CD4-positive, alpha-beta T cell treated with Interleukin-2 at 100 ng/mL for 4 hours (primary cell): ENCODE data around the gene INPP5A.
"Not testable (repeated sequence)": the region's sequence is repeated elsewhere in the genome, so short reads cannot be mapped to it uniquely, and the experiment has no call there.

Experiments
- DNase-seq: peaks from one replicate; pipeline ENCODE4 v3.0.0-alpha.2; 2020; ENCODE audit warnings: low spot score

INPP5A gene

DNA sequence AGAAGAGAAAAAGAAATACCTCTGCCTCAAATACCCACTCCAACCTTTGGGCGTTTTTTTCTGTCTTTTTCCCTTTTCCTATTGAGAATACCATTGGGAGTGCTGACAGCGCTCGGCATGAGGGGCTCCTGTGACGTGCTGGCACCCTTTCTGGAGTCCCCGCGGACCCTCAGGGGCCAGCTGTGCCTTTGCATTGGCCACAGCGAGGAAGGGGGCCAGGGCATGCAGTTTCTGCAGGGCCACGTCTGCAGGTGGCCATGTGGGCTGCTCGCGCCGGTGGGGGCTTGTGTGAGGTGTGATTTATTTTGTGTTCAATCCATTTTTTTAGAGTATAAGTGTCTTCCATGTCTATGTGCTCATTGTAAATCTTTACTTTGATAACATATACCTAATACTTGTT lies 57.4 kb downstream of the INPP5A start:
- no peak for DNase-seq

DNA sequence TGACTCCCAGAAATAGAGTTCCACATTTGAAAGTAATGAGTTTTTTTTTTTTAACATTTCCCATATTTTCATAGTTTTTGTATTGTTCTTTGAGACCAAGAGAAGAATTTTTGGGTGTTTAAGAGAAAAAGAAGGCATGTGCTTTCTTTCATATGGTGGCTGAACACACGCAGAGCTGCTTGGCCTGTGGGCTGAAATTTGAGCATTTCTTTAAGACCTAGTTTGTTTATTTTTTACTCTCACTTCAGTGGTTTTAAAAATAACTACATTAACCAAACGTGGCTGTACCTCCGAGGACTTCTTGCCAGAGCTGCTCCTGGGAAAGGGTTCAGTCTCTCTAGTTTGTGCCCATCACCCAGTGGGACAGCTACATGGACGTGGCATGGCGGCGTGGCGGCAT lies 58.3 kb downstream of the INPP5A start:
- no peak for DNase-seq

DNA sequence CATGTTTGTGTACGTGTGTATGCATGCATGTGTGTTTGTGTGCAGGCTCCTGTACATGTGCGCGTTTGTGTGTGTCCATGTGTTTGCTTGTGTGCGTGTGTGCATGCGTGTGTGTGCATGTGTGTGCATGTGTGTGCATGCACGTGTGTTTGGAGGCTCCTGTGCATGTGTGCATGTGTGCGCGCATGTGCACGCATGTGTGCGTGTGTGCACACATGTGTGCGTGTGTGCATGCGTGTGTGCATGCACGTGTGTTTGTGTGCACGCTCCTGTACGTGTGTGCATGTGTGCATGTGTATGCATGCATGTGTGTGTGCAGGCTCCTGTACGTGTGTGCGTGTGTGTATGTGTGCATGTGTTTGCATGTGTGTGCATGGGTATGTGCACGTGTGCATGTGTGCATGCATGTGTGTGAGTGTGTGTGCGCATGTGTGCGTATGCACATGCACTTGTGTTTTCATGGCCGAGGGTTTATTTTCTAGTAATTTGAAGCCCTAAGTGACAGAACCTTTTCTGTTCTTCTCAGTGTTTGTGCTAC lies 59.2 kb downstream of the INPP5A start:
- no peak for DNase-seq

DNA sequence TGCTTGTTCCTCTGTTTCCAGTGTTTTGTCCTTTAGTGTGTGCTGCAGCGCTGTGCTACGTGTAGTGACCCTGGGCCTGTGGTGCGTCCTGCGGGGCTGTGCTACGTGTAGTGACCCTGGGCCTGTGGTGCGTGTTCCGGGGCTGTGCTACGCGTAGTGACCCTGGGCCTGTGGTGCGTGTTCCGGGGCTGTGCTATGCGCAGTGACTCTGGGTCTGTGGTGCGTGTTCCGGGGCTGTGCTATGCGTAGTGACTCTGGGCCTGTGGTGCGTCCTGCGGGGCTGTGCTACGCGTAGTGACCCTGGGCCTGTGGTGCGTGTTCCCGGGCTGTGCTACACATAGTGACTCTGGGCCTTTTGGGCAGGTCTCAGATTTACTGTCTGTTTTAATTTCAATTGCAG lies 60.1 kb downstream of the INPP5A start:
- DNase-seq, result no peak

DNA sequence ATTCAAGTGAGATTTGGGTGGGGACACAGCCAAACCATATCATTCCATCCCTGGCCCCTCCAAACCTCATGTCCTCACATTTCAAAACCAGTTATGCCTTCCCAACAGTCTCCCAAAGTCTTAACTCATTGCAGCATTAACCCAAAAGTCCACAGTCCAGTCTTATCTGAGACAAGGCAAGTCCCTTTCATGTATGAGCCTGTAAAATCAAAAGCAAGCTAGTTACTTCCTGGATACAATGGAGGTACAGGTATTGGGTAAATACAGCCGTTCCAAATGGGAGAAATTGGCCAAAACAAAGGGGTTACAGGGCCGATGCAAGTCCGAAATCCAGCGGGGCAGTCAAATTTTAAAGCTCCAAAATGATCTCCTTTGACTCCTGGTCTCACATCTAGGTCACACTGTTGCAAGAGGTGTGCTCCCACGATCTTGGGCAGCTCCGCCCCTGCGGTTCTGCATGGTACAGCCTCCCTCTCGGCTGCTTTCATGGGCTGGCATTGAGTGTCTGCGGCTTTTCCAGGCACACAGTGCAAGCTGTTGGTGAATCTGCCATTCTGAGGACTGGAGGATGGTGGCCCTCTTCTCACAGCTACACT lies 61.5 kb downstream of the INPP5A start:
- DNase-seq, result not testable (repeated sequence)

DNA sequence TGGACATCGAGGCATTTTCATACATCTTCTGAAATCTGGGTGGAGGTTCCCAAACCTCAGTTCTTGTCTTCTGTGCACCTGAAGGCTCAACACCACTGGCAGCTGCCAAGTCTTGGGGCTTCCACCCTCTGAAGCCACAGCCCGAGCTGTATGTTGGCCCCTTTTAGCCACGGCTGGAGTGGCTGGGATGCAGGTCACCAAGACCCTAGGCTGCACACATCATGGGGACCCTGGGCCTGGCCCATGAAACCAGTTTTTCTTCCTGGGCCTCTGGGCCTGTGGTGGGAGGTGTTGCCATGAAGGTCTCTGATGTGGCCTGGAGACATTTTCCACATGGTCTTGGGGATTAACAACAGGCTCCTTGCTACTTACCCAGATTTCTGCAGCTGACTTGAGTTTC lies 62.1 kb downstream of the INPP5A start:
- DNase-seq, result no peak

DNA sequence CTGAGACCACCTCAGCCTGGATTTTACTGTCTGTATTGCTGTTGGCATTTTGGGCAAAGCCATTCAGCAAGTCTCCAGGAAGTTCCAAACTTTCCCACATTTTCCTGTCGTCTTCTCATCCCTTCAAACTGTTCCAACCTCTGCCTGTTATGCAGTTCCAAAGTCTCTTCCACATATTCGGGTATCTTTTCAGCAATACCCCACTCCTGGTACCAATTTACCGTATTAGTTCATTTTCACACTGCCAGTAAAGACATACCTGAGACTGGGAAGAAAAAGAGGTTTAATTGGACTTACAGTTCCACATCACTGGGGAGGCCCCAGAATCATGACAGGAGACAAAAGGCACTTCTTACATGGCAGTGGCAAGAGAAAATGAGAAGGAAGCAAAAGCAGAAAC lies 62.8 kb downstream of the INPP5A start:
- DNase-seq, result no peak

DNA sequence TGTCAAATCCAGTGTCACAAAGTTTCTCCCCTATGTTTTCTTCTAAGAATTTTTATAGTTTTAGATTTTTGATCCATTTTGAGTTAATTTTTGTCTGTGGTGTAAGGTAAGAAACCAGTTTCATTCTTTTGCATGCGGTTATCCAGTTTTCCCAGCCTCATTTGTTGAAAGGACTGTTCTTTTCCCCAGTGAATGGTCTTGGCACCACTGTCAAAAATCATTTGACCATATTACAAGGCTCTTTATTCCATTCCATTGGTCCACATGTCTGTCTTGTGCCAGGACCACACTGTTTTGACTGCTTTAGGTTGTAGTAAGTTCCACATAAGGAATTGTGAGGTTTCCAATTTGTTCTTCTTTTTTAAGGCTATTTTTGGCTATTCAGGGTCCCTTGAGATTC lies 64.0 kb downstream of the INPP5A start:
- DNase-seq, result no peak

DNA sequence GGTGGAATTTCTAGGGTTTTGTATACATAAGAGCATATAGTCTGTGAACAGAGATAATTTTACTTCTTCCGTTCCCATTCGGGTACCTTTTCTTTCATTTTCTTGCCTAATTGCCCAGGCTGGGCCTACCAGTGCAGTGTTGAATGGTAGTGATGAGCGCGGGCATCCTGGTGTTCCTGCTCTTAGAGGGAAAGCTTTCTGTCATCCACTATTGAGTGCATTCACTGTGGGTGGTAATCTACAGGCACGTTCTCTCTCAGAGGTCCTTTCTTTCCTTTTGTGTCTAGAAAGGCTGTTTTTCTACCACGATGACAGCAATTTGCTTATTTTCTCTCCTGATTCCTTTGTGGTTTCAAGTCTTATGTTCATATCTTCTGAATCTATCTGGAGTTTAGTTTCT lies 65.0 kb downstream of the INPP5A start:
- no peak for DNase-seq

DNA sequence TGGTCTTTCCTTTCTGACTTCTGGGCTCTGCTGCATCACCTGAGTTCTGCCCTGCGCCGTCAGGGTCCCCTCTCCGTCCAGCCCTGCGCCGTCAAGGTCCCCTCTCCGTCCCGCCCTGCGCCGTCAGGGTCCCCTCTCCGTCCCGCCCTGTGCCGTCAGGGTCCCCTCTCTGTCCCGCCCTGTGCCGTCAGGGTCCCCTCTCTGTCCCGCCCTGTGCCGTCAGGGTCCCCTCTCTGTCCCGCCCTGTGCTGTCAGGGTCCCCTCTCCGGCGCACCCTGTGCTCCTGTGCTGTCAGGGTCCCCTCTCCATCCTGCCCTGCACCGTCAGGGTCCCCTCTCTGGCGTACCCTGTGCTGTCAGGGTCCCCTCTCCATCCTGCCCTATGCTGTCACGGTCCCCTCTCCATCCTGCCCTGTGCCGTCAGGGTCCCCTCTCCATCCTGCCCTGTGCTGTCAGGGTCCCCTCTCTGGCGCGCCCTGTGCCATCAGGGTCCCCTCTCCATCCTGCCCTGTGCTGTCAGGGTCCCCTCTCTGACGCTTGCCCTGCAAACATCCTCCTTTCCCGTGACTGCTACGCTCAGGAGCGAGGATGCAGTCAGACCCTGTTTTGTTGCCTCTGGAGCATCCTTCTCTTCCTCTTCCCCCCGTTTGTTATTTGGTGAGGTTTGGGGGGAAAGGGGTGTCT lies 66.4 kb downstream of the INPP5A start:
- DNase-seq, result no peak

DNA sequence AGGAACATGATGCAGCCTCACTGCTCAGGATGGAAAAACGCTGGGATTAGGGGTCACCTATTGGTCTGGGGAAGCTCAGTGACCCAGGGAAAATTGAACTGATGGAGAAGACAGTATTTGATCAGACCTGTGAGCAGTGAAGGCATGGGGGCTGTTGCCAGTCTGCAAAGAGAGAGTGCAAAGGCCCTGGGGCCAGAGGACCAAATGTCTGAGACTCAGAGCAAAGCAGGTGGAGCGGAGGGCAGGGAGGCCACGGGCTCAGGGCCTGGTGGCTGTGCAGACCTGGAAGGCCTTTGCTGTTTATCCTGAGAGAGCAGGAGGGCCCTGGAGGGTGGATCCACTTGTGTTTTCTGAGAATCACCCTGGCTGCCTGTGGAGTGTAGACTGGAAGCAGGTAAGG lies 67.1 kb downstream of the INPP5A start:
- no peak for DNase-seq

DNA sequence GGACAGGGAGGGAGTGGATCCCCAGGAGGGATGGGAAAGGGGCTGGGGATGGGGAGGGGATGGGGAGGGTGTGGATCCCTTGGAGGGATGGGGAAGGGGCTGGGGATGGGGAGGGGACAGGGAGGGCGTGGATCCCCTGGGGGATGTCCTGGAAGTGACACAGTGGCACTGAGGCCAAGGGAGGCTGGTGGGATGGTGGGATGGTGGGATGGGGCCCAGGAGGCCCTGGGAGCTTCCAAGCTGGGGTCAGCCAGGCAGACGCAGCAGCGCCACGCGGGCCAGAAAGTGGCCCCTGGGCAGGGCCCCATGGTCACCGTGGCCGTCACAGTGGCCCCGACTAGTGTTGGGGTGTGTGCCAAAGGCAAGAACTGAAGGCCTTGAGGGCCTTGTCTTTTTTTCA lies 67.8 kb downstream of the INPP5A start:
- DNase-seq, result no peak

DNA sequence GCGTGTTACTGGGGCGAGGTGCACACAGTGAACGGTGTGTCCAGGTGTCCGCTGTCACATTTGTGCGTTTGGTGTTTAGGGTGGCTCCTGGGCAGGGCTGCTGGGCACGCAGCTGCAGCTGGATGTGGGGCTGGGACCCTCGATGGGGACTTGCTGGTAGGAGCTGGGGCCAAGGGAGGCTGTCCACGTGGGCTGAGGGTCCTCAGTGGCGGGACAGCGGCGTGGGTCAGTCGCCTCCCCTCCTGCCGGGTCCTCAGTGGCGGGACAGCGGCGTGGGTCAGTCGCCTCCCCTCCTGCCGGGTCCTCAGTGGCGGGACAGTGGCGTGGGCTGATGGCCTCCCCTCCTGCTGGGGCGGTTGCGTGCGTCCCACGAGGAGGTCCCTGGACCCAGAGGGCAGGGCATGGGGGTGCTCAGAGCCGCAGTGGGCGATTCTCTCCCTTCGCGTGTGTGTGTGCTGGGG lies 68.5 kb downstream of the INPP5A start:
- DNase-seq, result no peak

DNA sequence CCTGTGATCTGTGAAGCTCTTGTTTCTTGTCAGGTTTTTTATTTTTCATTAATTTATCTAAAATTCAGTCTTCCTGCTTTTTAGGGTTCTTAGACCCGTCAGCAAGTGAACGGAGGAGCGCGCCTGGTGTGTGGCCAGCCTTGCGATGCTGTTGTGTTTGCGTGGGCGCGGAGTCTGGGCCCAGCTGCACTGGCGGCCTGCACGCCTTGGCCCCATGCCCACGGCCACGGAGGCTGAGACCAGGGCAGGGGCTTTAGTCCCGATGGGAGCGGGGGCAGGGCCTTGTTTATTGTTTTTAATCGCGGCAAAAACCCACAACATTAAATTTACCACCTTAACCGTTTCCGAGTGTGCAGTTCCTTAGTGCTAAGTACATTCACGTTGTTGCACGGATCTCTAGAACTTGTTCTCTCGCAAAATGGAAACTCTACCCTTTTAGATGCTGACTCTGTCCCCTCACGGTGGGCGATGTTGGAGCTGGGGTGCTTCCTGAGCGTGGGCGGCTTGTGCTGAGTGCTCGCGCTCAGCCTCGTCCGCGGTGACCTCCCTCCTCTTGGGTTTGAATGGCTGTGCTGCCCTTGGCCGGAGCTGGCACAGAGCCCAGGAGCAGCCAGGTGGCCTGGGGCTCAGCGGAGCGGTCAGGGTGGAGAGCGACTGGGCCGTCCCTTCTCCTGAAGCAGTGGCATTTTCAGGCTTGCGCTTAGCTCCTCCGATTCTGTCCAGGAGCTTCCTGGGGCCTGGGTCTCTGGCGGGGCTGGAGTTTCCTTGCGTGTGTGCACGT lies 69.1 kb downstream of the INPP5A start:
- DNase-seq, result no peak

DNA sequence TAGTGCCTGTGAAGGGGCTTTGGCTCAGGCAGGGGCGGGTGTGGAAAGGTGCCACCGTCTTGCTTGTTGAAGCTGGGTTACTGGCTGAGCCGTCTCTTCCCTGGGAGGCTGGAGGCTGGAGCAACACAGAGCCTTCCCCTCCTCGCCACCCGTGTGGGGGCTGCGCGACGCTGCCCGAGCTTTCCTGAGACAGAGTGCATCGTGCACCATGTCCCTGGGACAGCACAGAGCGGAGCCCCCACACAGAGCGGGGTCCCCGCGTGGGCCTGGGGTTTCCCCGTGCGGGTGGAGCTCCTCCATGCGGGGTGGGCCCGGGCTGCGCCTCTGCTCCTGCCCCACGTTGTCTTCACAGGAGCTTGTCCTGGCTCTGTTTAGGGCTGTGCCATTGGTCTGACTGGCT lies 69.9 kb downstream of the INPP5A start:
- no peak for DNase-seq

DNA sequence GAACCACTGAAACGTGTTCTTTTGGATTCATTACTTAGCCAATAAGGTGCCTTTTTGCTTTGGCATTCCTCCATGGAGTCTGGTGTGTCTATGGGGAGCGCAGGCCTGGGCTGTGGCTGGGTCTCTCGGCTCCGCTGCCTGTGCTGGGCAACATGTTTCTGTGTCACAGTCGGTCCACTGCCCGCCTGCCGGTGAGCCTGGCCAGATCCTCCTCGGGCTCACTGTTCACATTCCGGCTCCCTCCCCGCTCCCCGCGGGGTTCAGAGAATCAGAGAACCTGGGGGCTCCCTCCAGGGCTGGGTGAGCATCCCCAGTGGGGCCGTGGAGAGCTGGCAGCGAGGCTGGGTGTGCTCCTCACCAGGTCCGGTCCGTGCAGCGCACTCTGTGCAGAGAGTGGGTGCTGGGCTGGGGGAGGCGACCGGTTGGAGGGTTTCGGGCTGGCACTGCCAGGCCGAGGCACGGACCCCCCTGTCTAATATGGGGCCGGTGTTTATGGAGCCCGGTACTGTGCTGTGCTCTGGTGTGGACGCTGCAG lies 70.4 kb downstream of the INPP5A start:
- no peak for DNase-seq

DNA sequence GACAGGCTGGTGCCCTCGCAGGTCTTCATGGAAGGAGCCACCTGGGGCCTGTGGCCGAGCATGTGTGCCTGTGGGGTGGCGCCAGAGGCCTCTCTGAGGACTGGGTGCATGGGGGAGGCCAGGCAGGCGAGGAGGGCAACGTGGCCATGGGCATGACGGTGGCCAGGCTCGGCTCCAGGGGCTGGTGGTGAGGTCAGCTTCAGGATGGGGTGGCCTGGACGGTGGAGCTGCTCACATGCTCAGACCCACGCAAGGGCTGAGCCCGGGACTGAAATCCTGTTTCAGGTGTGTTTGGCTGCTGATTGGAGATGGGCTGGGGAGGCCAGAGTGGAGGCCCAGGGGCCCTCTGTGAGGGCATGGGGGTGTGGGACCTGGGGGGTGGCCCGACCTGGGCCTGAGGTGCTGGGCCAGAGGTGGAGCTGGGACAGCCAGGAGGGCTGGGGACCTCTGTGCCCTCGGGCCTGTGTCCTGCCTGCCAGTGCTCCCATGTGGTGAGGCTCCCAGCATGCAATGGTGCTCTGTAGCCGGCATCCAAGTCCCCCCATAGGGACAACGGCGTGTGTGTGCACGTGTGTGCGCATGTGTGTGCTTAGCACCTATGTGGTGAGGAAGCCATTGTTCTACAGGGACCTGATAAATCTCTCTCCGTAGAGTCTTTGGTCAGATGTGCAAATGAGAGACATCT lies 71.1 kb downstream of the INPP5A start:
- DNase-seq, result no peak

DNA sequence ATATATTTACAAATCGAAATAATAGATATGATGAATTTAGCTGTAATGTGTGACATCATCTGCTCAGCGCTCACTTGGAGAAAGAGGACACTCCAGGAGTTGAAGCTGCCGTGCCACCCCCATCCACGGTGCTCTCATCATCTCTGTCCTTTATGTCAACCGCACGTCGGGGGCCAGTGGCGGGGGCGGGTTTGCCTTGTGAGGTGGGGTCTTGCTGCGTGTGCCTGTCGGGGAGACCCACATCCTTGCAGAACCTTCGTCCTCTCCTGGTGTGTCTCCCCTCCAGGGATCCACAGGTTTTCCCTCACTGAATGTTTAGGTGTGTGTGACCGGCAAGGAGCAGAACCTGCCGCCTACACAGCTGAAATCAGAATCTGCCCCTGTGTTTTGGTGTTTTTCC lies 71.6 kb downstream of the INPP5A start:
- no peak for DNase-seq

DNA sequence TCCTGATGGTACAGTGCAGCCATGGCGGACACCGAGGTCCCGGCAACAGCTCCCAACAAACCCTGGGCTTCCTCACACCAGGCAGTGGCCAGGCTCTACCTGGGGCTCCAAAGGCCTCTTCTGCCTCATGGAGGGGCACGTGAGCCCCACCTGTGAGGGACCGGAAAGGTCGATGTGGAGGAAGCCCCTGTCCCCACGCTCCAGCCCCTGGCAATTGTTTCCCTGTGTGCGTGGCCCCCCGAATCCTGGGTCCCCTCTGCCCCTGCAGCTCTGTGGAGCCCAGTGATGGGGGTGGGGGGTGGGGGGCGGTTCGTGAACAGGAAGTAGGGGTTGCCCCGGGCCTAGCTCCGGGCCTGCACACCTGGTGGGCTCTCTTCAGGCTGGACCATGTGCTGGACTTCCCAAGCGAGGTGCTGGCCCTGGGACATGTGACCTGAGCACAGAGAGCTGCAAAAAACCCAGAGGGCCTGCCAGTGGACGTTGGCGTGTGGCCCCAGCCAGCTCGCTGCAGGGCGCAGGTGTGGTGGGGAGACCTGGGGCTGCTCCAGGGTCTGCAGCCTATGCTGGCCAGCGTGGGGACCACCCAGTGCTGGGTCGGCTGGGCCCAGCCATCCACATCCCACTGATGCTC lies 72.6 kb downstream of the INPP5A start:
- no peak for DNase-seq

DNA sequence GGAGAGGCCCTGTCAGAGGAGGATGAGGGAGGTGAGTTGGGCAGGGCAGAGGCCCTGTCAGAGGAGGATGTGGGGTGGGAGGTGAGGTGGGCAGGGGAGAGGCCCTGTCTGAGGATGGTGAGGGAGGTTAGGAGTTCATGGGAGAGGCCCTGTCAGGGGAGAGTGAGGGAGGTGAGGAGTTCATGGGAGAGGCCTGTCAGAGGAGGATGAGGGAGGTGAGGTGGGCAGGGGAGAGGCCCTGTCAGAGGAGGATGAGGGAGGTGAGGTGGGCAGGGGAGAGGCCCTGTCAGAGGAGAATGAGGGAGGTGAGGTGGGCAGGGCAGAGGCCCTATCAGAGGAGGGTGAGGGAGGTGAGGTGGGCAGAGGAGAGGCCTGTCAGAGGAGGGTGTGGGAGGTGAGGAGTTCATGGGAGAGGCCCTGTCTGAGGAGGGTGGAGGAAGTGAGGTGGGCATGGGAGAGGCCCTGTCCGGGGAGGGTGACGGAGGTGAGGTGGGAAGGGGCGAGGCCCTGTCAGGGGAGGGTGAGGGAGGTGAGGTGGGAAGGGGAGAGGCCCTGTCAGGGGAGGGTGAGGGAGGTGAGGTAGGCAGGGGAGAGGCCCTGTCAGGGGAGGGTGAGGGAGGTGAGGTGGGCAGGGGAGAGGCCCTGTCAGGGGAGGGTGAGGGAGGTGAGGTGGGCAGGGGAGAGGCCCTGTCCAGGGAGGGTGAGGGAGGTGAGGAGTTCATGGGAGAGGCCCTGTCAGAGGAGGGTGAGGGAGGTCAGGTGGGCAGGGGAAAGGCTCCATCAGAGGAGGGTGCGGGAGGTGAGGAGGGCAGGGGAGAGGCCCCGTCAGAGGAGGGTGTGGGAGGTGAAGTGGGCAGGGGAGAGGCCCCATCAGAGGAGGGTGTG lies 73.7 kb downstream of the INPP5A start:
- DNase-seq, result no peak

DNA sequence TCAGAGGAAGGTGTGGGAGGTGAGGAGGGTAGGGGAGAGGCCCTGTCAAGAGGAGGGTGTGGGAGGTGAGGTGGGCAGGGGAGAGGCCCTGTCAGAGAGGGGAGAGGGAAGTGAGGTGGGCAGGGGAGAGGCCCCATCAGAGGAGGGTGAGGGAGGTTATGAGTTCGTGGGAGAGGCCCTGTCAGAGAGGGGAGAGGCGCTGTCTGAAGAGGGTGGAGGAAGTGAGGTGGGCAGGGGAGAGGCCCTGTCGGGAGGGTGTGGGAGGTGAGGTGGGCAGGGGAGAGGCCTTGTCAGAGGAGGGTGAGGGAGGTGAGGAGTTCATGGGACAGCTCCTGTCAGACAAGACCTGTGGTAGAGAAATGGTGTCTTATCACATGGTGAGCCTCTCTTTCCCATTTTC lies 74.4 kb downstream of the INPP5A start:
- no peak for DNase-seq
